Measurements from ENCODE around the gene MEOX2.

GRCh38 chr7:15650787-15651186, 35.7 kb downstream of the MEOX2 start:
- TF ChIP-seq CTCF (IDR thresholded peaks at IDR 0.05) (no peak), POLR2A (IDR thresholded peaks at IDR 0.05) (no peak), EP300 (IDR thresholded peaks at IDR 0.05; ENCODE audit: low read depth) (no peak)

Data from transverse colon (tissue), 3 donors.